Astrocyte (in vitro differentiated cells and primary cell): ENCODE data around the gene TEN1. TPM values are rescaled to one million over a fixed set of nuclear protein-coding genes. Genes with fewer than 3 reads are reported as not detected.
A peak's percentile ranks its signal among the peaks of the same experiment; 100 is the strongest.
"Not testable (repeated sequence)": the region's sequence is repeated elsewhere in the genome, so short reads cannot be mapped to it uniquely, and the experiment has no call there.

Experiments
- DNase-seq: peaks from one replicate; pipeline ENCODE4 v3.0.0-alpha.2; 2010; ENCODE audit warnings: low read depth
- FAIRE-seq: peaks from 2 replicates; lab custom pipeline; 2011; peaks lifted over from hg19 to GRCh38; lab: Jason Lieb, UNC
- H2AFZ ChIP-seq: 2 replicates; pipeline ENCODE4 v1.6.0; 2012; ENCODE audit warnings: low read depth, low read length, inconsistent platforms
- H3K27ac ChIP-seq: 2 replicates; pipeline ENCODE4 v1.5.1; 2011; ENCODE audit warnings: low read depth, low read length, inconsistent platforms
- H3K27me3 ChIP-seq: 2 replicates; pipeline ENCODE4 v1.6.0; 2011; ENCODE audit warnings: low read length, inconsistent platforms; ENCODE audit not compliant: insufficient read depth
- H3K36me3 ChIP-seq: 2 replicates; pipeline ENCODE4 v1.5.1; 2011; ENCODE audit warnings: low read length, inconsistent platforms; ENCODE audit not compliant: insufficient read depth
- H3K4me1 ChIP-seq: 2 replicates; pipeline ENCODE4 v1.5.1; 2011; ENCODE audit warnings: low read length, inconsistent platforms; ENCODE audit not compliant: insufficient read depth
- H3K4me2 ChIP-seq: 2 replicates; pipeline ENCODE4 v1.6.0; 2012; ENCODE audit warnings: low read length, inconsistent platforms
- H3K4me3 ChIP-seq: 2 replicates; pipeline ENCODE4 v1.5.1; 2011; ENCODE audit warnings: low read depth, mild to moderate bottlenecking, low read length, inconsistent platforms; ENCODE audit not compliant: insufficient read depth
- H3K79me2 ChIP-seq: 2 replicates; pipeline ENCODE4 v1.6.0; 2012; ENCODE audit warnings: mild to moderate bottlenecking, low read length, inconsistent platforms; ENCODE audit not compliant: insufficient read depth
- H3K9ac ChIP-seq: 2 replicates; pipeline ENCODE4 v1.6.0; 2012; ENCODE audit warnings: mild to moderate bottlenecking, low read length, inconsistent platforms
- H3K9me3 ChIP-seq: 2 replicates; pipeline ENCODE4 v1.5.1; 2012; ENCODE audit warnings: low read depth, mild to moderate bottlenecking, low read length, inconsistent platforms; ENCODE audit not compliant: insufficient read depth
- H4K20me1 ChIP-seq: 2 replicates; pipeline ENCODE4 v1.6.0; 2012; ENCODE audit warnings: low read length, inconsistent platforms; ENCODE audit not compliant: insufficient read depth
- H3K27ac Mint-ChIP-seq: one replicate; pipeline ENCODE4 v1.8.0; 2021; ENCODE audit warnings: mild to moderate bottlenecking, mixed read lengths; ENCODE audit not compliant: unreplicated experiment
- H3K27me3 Mint-ChIP-seq: one replicate; pipeline ENCODE4 v1.8.0; 2021; ENCODE audit warnings: low read depth, mixed read lengths; ENCODE audit not compliant: unreplicated experiment
- H3K36me3 Mint-ChIP-seq: one replicate; pipeline ENCODE4 v1.8.0; 2021; ENCODE audit warnings: low read depth, mixed read lengths; ENCODE audit not compliant: unreplicated experiment
- H3K4me1 Mint-ChIP-seq: one replicate; pipeline ENCODE4 v1.8.0; 2021; ENCODE audit warnings: low read depth, mixed read lengths; ENCODE audit not compliant: unreplicated experiment
- H3K4me3 Mint-ChIP-seq: one replicate; pipeline ENCODE4 v1.8.0; 2021; ENCODE audit warnings: mild to moderate bottlenecking, moderate library complexity, mixed read lengths; ENCODE audit not compliant: unreplicated experiment
- H3K9me3 Mint-ChIP-seq: one replicate; pipeline ENCODE4 v1.8.0; 2021; ENCODE audit warnings: mild to moderate bottlenecking, mixed read lengths; ENCODE audit not compliant: unreplicated experiment
- CTCF ChIP-seq: IDR thresholded peaks from 2 replicates; pipeline ENCODE4 v1.5.1; 2011; ENCODE audit warnings: low read depth, mild to moderate bottlenecking, inconsistent platforms, low read length, moderate library complexity; ENCODE audit not compliant: insufficient read depth
- EZH2 ChIP-seq: IDR thresholded peaks from 2 replicates; pipeline ENCODE4 v1.6.1; 2012; ENCODE audit warnings: mild to moderate bottlenecking, low read length, inconsistent platforms; ENCODE audit not compliant: insufficient read depth
- total RNA-seq: library from RNA; stranded (reverse); gene quantifications from 2 replicates; pipeline ENCODE4 v1.2.1, GENCODE V29; 2021

Gene TEN1
- total RNA-seq, 1 donor from 2014 or later = 17.7 TPM

- no peak for TF ChIP-seq CTCF
- no peak for TF ChIP-seq EZH2
- H3K4me1 ChIP-seq = no peaks in the 10 kb centered on the region
- H3K36me3 Mint-ChIP-seq = peaks cover 23% of the 10 kb centered on the region
- H3K27me3 ChIP-seq = no peaks in the 10 kb centered on the region
- H3K4me1 Mint-ChIP-seq = peaks cover 2% of the 10 kb centered on the region
- no peak overlapping the region for H3K4me3 Mint-ChIP-seq
- no peak overlapping the region for H3K27ac Mint-ChIP-seq
- FAIRE-seq (no peak), DNase-seq (no peak)
- peaks cover 6% of the 10 kb centered on the region for H3K36me3 ChIP-seq
- H3K27me3 Mint-ChIP-seq = no peaks in the 10 kb centered on the region
- peaks cover 19% of the 10 kb centered on the region for H4K20me1 ChIP-seq
- no peaks in the 10 kb centered on the region for H3K9me3 Mint-ChIP-seq
- H3K27ac ChIP-seq = no peak overlapping the region
- H3K9ac ChIP-seq = no peak overlapping the region
- peaks cover 27% of the 10 kb centered on the region for H3K79me2 ChIP-seq
- no peak overlapping the region for H3K4me3 ChIP-seq
- no peak overlapping the region for H3K4me2 ChIP-seq
- no peak overlapping the region for H2AFZ ChIP-seq
- no peaks in the 10 kb centered on the region for H3K9me3 ChIP-seq
Observed at GRCh38 chr17:75970011-75970523, 9.0 kb upstream of the TEN1 start.

- peaks cover 6% of the 10 kb centered on the region for H3K36me3 ChIP-seq
- TF ChIP-seq EZH2 (no peak), CTCF (no peak)
- Mint-ChIP-seq H3K27ac (no peak overlapping the region), H3K4me3 (no peak overlapping the region), H3K9me3 (no peaks in the 10 kb centered on the region), H3K36me3 (peaks cover 23% of the 10 kb centered on the region), H3K27me3 (no peaks in the 10 kb centered on the region), H3K4me1 (peaks cover 2% of the 10 kb centered on the region)
- H4K20me1 ChIP-seq = peaks cover 25% of the 10 kb centered on the region
- H3K4me1 ChIP-seq = no peaks in the 10 kb centered on the region
- FAIRE-seq = no peak
- no peak for DNase-seq
- H3K79me2 ChIP-seq = peaks cover 33% of the 10 kb centered on the region
- H3K4me2 ChIP-seq = no peak overlapping the region
- H3K27me3 ChIP-seq = no peaks in the 10 kb centered on the region
- H3K27ac ChIP-seq = no peak overlapping the region
- H3K9me3 ChIP-seq = no peaks in the 10 kb centered on the region
- no peak overlapping the region for H2AFZ ChIP-seq
- no peak overlapping the region for H3K9ac ChIP-seq
- H3K4me3 ChIP-seq = no peak overlapping the region
Observed at GRCh38 chr17:75970626-75971025, 8.4 kb upstream of the TEN1 start.

- not testable (repeated sequence) for H3K27me3 ChIP-seq, H3K9ac ChIP-seq, DNase-seq, H3K27ac Mint-ChIP-seq, H3K4me1 ChIP-seq, H2AFZ ChIP-seq, H3K9me3 Mint-ChIP-seq, H3K4me2 ChIP-seq, H3K27ac ChIP-seq, H3K36me3 ChIP-seq, H3K4me3 ChIP-seq, H3K27me3 Mint-ChIP-seq, H3K9me3 ChIP-seq, FAIRE-seq
- Histone ChIP-seq H4K20me1 (peaks cover 24% of the 10 kb centered on the region), H3K79me2 (peaks cover 55% of the 10 kb centered on the region)
- H3K4me3 Mint-ChIP-seq = peak overlapping the region; percentile 75
- H3K4me1 Mint-ChIP-seq = peaks cover 15% of the 10 kb centered on the region
- peaks cover 28% of the 10 kb centered on the region for H3K36me3 Mint-ChIP-seq
Observed at GRCh38 chr17:75975187-75975586, 3.9 kb upstream of the TEN1 start.
